Measurements from ENCODE around the gene ELF4.

DNA sequence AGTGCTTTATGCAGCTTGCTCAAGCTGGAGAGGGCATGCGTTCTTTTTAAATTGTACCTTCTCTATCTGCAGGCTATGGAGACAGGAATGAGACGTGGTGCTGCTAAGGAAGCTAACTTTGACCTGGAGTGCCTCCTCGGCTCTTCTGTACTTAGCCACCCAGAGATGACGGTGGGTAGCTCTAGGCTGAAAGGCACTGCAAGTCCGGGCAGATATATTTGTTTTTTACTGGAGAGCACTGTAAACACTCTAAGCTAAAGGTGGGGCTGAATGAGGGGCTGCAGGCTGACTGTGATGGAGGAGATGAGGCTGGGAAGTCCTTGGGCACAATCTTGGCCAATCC is 12.1 kb downstream of the ELF4 start:
- no peak for TF ChIP-seq ZFP30 (CRISPR knock-in tag; IDR thresholded peaks at IDR 0.05)
- no peak for TF ChIP-seq RARB (CRISPR knock-in tag; IDR thresholded peaks at IDR 0.05)
- no peak for TF ChIP-seq BACH2 (CRISPR knock-in tag; IDR thresholded peaks at IDR 0.05; ENCODE audit: borderline replicate concordance)
- TF ChIP-seq, protein P1, sequence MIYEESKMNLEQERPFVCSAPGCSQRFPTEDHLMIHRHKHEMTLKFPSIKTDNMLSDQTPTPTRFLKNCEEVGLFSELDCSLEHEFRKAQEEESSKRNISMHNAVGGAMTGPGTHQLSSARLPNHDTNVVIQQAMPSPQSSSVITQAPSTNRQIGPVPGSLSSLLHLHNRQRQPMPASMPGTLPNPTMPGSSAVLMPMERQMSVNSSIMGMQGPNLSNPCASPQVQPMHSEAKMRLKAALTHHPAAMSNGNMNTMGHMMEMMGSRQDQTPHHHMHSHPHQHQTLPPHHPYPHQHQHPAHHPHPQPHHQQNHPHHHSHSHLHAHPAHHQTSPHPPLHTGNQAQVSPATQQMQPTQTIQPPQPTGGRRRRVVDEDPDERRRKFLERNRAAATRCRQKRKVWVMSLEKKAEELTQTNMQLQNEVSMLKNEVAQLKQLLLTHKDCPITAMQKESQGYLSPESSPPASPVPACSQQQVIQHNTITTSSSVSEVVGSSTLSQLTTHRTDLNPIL (CRISPR knock-in tag; IDR thresholded peaks at IDR 0.05; ENCODE audit: low read depth): no peak
- TF ChIP-seq, protein P2, sequence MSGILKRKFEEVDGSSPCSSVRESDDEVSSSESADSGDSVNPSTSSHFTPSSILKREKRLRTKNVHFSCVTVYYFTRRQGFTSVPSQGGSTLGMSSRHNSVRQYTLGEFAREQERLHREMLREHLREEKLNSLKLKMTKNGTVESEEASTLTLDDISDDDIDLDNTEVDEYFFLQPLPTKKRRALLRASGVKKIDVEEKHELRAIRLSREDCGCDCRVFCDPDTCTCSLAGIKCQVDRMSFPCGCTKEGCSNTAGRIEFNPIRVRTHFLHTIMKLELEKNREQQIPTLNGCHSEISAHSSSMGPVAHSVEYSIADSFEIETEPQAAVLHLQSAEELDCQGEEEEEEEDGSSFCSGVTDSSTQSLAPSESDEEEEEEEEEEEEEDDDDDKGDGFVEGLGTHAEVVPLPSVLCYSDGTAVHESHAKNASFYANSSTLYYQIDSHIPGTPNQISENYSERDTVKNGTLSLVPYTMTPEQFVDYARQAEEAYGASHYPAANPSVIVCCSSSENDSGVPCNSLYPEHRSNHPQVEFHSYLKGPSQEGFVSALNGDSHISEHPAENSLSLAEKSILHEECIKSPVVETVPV (CRISPR knock-in tag; IDR thresholded peaks at IDR 0.05): no peak
- TF ChIP-seq, protein P3, sequence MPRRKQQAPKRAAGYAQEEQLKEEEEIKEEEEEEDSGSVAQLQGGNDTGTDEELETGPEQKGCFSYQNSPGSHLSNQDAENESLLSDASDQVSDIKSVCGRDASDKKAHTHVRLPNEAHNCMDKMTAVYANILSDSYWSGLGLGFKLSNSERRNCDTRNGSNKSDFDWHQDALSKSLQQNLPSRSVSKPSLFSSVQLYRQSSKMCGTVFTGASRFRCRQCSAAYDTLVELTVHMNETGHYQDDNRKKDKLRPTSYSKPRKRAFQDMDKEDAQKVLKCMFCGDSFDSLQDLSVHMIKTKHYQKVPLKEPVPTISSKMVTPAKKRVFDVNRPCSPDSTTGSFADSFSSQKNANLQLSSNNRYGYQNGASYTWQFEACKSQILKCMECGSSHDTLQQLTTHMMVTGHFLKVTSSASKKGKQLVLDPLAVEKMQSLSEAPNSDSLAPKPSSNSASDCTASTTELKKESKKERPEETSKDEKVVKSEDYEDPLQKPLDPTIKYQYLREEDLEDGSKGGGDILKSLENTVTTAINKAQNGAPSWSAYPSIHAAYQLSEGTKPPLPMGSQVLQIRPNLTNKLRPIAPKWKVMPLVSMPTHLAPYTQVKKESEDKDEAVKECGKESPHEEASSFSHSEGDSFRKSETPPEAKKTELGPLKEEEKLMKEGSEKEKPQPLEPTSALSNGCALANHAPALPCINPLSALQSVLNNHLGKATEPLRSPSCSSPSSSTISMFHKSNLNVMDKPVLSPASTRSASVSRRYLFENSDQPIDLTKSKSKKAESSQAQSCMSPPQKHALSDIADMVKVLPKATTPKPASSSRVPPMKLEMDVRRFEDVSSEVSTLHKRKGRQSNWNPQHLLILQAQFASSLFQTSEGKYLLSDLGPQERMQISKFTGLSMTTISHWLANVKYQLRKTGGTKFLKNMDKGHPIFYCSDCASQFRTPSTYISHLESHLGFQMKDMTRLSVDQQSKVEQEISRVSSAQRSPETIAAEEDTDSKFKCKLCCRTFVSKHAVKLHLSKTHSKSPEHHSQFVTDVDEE (CRISPR knock-in tag; IDR thresholded peaks at IDR 0.05): no peak
- TF ChIP-seq, protein P4, sequence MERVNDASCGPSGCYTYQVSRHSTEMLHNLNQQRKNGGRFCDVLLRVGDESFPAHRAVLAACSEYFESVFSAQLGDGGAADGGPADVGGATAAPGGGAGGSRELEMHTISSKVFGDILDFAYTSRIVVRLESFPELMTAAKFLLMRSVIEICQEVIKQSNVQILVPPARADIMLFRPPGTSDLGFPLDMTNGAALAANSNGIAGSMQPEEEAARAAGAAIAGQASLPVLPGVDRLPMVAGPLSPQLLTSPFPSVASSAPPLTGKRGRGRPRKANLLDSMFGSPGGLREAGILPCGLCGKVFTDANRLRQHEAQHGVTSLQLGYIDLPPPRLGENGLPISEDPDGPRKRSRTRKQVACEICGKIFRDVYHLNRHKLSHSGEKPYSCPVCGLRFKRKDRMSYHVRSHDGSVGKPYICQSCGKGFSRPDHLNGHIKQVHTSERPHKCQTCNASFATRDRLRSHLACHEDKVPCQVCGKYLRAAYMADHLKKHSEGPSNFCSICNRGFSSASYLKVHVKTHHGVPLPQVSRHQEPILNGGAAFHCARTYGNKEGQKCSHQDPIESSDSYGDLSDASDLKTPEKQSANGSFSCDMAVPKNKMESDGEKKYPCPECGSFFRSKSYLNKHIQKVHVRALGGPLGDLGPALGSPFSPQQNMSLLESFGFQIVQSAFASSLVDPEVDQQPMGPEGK (CRISPR knock-in tag; IDR thresholded peaks at IDR 0.05; ENCODE audit: borderline replicate concordance): no peak
- TF ChIP-seq, protein P5, sequence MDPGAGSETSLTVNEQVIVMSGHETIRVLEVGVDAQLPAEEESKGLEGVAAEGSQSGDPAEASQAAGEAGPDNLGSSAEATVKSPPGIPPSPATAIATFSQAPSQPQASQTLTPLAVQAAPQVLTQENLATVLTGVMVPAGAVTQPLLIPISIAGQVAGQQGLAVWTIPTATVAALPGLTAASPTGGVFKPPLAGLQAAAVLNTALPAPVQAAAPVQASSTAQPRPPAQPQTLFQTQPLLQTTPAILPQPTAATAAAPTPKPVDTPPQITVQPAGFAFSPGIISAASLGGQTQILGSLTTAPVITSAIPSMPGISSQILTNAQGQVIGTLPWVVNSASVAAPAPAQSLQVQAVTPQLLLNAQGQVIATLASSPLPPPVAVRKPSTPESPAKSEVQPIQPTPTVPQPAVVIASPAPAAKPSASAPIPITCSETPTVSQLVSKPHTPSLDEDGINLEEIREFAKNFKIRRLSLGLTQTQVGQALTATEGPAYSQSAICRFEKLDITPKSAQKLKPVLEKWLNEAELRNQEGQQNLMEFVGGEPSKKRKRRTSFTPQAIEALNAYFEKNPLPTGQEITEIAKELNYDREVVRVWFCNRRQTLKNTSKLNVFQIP (CRISPR knock-in tag; IDR thresholded peaks at IDR 0.05; ENCODE audit: borderline replicate concordance, low read depth): no peak
- no peak for TF ChIP-seq TCF4 (CRISPR knock-in tag; IDR thresholded peaks at IDR 0.05; ENCODE audit: borderline replicate concordance)
- TF ChIP-seq ZFP3 (CRISPR knock-in tag; IDR thresholded peaks at IDR 0.05): no peak
- no peak for TF ChIP-seq ZNF70 (CRISPR knock-in tag; IDR thresholded peaks at IDR 0.05)
- no peak for TF ChIP-seq OSR1 (CRISPR knock-in tag; IDR thresholded peaks at IDR 0.05)
- TF ChIP-seq ESRRG (CRISPR knock-in tag; IDR thresholded peaks at IDR 0.05): no peak
